HCT116 (cell line): Measurements from ENCODE around the gene MAP3K9. TPM values are rescaled to one million over a fixed set of nuclear protein-coding genes. Genes with fewer than 3 reads are reported as not detected.

ENCODE experiments used
- ATAC-seq: fragments of 200-7000 bp; cut with Tn5 transposase; 2 replicates; pipeline ENCODE4 v1.9.1; 2020; ENCODE audit warnings: mild to moderate bottlenecking, moderate library complexity
- BruUV-seq: library from RNA; stranded (reverse); fragments of 400-500 nt; replicated peaks from 2 replicates; lab custom pipeline; 2021; lab: Mats Ljungman, UMichigan
- CTCF ChIA-PET: fragments of 300-600 bp; sonication (Branson Sonifier 250); formaldehyde crosslinking; loops from one replicate; lab custom pipeline; 2021; ENCODE audit warnings: antibody characterized with exemption; lab: Charles Lee
- POLR2A ChIA-PET: fragments of 300-600, 350-600 bp; sonication (Branson Sonifier 250); formaldehyde crosslinking; loops from one replicate; lab custom pipeline; 2021; ENCODE audit warnings: antibody characterized with exemption; lab: Charles Lee
- RAD21 ChIA-PET, 2 experiments: fragments of 300-600 bp; sonication (Branson Sonifier 250); formaldehyde crosslinking; loops; one replicate each; lab custom pipeline; 2023; ENCODE audit warnings: low total read pairs in 2 of 2; ENCODE audit not compliant: uncharacterized antibody in 2 of 2, unreplicated experiment in 2 of 2, low non-redundant PET in 1 of 2; lab: Charles Lee
- DNase-seq: peaks from one replicate; pipeline ENCODE4 v3.0.0-alpha.2; 2010; ENCODE audit warnings: low read depth, low spot score
- H2AFZ ChIP-seq: fragments of 200-600 bp; shearing (Covaris generic), sonication (generic); 2 replicates; pipeline ENCODE4 v1.6.1; 2017; ENCODE audit warnings: low read depth, mixed run types, mixed read lengths, antibody characterized with exemption, low read length; ENCODE audit not compliant: poor library complexity, severe bottlenecking
- H3K27ac ChIP-seq: 2 replicates; pipeline ENCODE4 v1.5.1; 2012; ENCODE audit warnings: low read depth, low read length
- H3K27me3 ChIP-seq: fragments of 200-600 bp; sonication (generic); 2 replicates; pipeline ENCODE4 v1.6.1; 2016; ENCODE audit warnings: mixed run types, low read length, mixed read lengths; ENCODE audit not compliant: insufficient read depth
- H3K36me3 ChIP-seq, 2 experiments: fragments of 200-500 bp in 1 of 2; fragments of 200-600 bp in 1 of 2; sonication (Bioruptor generic) in 1 of 2; sonication (generic) in 1 of 2; 2 replicates each; pipeline versions ENCODE4 v1.5.1 to v1.6.1; 2014 to 2016; ENCODE audit warnings: low read length in 2 of 2, inconsistent platforms in 1 of 2, mixed read lengths in 1 of 2, mixed run types in 1 of 2; ENCODE audit not compliant: insufficient read depth in 2 of 2, control insufficient read depth in 1 of 2
- H3K4me1 ChIP-seq, 2 experiments: fragments of 200-600 bp in 1 of 2; sonication (generic) in 1 of 2; 2 replicates each; pipeline versions ENCODE4 v1.5.1 to v1.6.1; 2012 to 2017; ENCODE audit warnings: low read length in 2 of 2, inconsistent platforms in 1 of 2, mild to moderate bottlenecking in 1 of 2, mixed read lengths in 1 of 2, mixed run types in 1 of 2, moderate library complexity in 1 of 2; ENCODE audit not compliant: insufficient read depth in 2 of 2, control insufficient read depth in 1 of 2
- H3K4me2 ChIP-seq: fragments of 200-600 bp; sonication (generic); 2 replicates; pipeline ENCODE4 v1.6.1; 2017; ENCODE audit warnings: mixed run types, low read length, mixed read lengths
- H3K4me3 ChIP-seq, 2 experiments: fragments of 200-600 bp in 1 of 2; sonication (generic) in 1 of 2; replicated peaks in 1 of 2; 2 replicates each; pipeline ENCODE4 v1.5.1; 2011 to 2016; ENCODE audit warnings: low read length in 2 of 2, control low read depth in 1 of 2, low read depth in 1 of 2, mild to moderate bottlenecking in 1 of 2, mixed read lengths in 1 of 2, mixed run types in 1 of 2
- H3K79me2 ChIP-seq: fragments of 200-600 bp; sonication (generic); 2 replicates; pipeline ENCODE4 v1.6.1; 2017; ENCODE audit warnings: mild to moderate bottlenecking, mixed run types, low read length, moderate library complexity, mixed read lengths; ENCODE audit not compliant: insufficient read depth
- H3K9ac ChIP-seq: fragments of 200-600 bp; sonication (generic); 2 replicates; pipeline ENCODE4 v1.6.1; 2016; ENCODE audit warnings: low read length, mixed read lengths
- H3K9me2 ChIP-seq: fragments of 200-600 bp; sonication (generic), shearing (Covaris generic); 2 replicates; pipeline ENCODE4 v1.6.1; 2017; ENCODE audit warnings: mixed run types, mild to moderate bottlenecking, moderate library complexity; ENCODE audit not compliant: insufficient read depth
- H3K9me3 ChIP-seq, 2 experiments: fragments of 200-500 bp in 1 of 2; fragments of 200-600 bp in 1 of 2; sonication (Bioruptor generic) in 1 of 2; sonication (generic) in 1 of 2; 2 replicates each; pipeline ENCODE4 v1.6.1; 2014 to 2017; ENCODE audit warnings: low read length in 2 of 2, mixed read lengths in 2 of 2, inconsistent platforms in 1 of 2, low read depth in 1 of 2, mild to moderate bottlenecking in 1 of 2, mixed run types in 1 of 2, moderate library complexity in 1 of 2; ENCODE audit not compliant: control insufficient read depth in 1 of 2, insufficient read depth in 1 of 2
- H4K20me1 ChIP-seq: fragments of 200-600 bp; sonication (generic), shearing (Covaris generic); 2 replicates; pipeline ENCODE4 v1.6.1; 2017; ENCODE audit warnings: mixed run types, mild to moderate bottlenecking, moderate library complexity; ENCODE audit not compliant: insufficient read depth
- ATF3 ChIP-seq: IDR thresholded peaks from 2 replicates; pipeline ENCODE4 v1.6.1; 2012
- CEBPB ChIP-seq: IDR thresholded peaks from 2 replicates; pipeline ENCODE4 v1.6.1; 2012; ENCODE audit warnings: low read depth
- EGR1 ChIP-seq: IDR thresholded peaks from 2 replicates; pipeline ENCODE4 v1.6.1; 2012; ENCODE audit warnings: low read depth
- EZH2phosphoT487 ChIP-seq: fragments of 200-600 bp; IDR thresholded peaks from 2 replicates; pipeline ENCODE4 v1.6.1; 2018; ENCODE audit warnings: antibody characterized with exemption, borderline replicate concordance
- FOSL1 ChIP-seq: IDR thresholded peaks from 2 replicates; pipeline ENCODE4 v1.6.1; 2012; ENCODE audit warnings: low read depth
- REST ChIP-seq: IDR thresholded peaks from 2 replicates; pipeline ENCODE4 v1.6.1; 2012; ENCODE audit warnings: low read depth
- SP1 ChIP-seq: IDR thresholded peaks from 2 replicates; pipeline ENCODE4 v1.6.1; 2012; ENCODE audit warnings: low read depth
- SRF ChIP-seq: IDR thresholded peaks from 2 replicates; pipeline ENCODE4 v1.6.1; 2012; ENCODE audit warnings: low read depth
- TCF7L2 ChIP-seq: IDR thresholded peaks from 2 replicates; pipeline ENCODE4 v1.7.0; 2011; ENCODE audit warnings: borderline replicate concordance, inconsistent platforms; ENCODE audit not compliant: insufficient read depth, insufficient read length; ENCODE audit errors: extremely low read depth
- ZFX ChIP-seq: fragments of 450-650 bp; IDR thresholded peaks from 2 replicates; pipeline ENCODE4 v1.6.1; 2017
- intact Hi-C: fragments of 100-400 bp; cut with micrococcal nuclease; formaldehyde crosslinking; loops from 2 replicates; pipeline ENCODE4 v1.10.0; 2022
- total RNA-seq: library from RNA; stranded (reverse); gene quantifications from one replicate; pipeline ENCODE4 v1.2.1, GENCODE V29; 2021; ENCODE audit not compliant: unreplicated experiment
- TF ChIP-seq, protein P1 (sequence below): IDR thresholded peaks from 2 replicates; pipeline ENCODE4 v1.6.1; 2012

MAP3K9 gene
- total RNA-seq, 1 experiment from 2014 or later = 11.7 TPM

DNA sequence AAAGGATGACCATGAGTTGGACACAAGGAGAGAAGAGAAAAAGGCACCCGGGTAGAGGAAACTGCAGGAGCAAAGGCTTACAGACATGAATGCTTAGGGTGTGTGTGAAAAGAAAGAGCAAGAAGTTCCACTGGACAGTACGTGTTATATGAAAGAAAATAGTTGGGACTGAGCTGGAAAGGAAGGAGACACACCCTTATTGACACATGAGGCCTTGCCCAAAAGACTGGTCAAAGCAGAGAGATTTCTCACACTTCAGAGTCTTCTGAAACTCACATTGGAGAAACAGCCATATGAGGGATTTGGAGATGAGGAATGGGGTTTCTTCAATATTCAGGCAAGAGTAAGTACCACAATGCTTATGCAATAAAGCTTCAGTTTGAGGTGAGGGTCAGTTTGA lies 111.6 kb downstream of the MAP3K9 start:
- Histone ChIP-seq H3K27ac (no peak overlapping the region), H3K4me2 (peak overlapping the region; percentile 32), H3K4me1 (peaks cover 4 to 19% of the 10 kb centered on the region in 2 experiments; a peak in 3 of 4 replicates), H3K9ac (no peak overlapping the region), H3K4me3 (no peak overlapping the region), H3K36me3 (no peaks in the 10 kb centered on the region), H3K79me2 (no peaks in the 10 kb centered on the region), H3K27me3 (no peaks in the 10 kb centered on the region), H4K20me1 (no peaks in the 10 kb centered on the region), H3K9me2 (no peaks in the 10 kb centered on the region), H2AFZ (peak overlapping the region; percentile 24), H3K9me3 (no peaks in the 10 kb centered on the region)
- ChIA-PET CTCF (interaction anchor here (0.9 kb wide), 1 partner anchor 16 kb away, joined by 4 read pairs; no protein-coding TSS in a partner anchor), RAD21 (no interaction called here), POLR2A (no interaction called here)
- DNase-seq (no peak), ATAC-seq (no peak)
- no TSS peak for BruUV-seq
- intact Hi-C loops = no loop called here
- TF ChIP-seq, protein P1, sequence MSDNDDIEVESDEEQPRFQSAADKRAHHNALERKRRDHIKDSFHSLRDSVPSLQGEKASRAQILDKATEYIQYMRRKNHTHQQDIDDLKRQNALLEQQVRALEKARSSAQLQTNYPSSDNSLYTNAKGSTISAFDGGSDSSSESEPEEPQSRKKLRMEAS = peak; percentile 49; the same call in 1 of the 2 replicates
- no peak for TF ChIP-seq CEBPB

- H4K20me1 ChIP-seq = no peaks in the 10 kb centered on the region
- H3K27ac ChIP-seq = no peak overlapping the region
- no peak overlapping the region for H3K9ac ChIP-seq
- TF ChIP-seq CEBPB (no peak), TCF7L2 (no peak), SP1 (no peak), EGR1 (no peak), FOSL1 (no peak), ATF3 (no peak), SRF (no peak), ZFX (no peak), REST (no peak), EZH2phosphoT487 (no peak)
- TF ChIP-seq, protein P1 = no peak
- TF ChIP-seq, all 23 proteins: peak for 0
- POLR2A ChIA-PET = no interaction called here
- Histone ChIP-seq H3K27me3 (no peaks in the 10 kb centered on the region), H3K9me3 (no peaks in the 10 kb centered on the region), H3K4me2 (no peak overlapping the region), H3K4me1 (peaks cover 4 to 19% of the 10 kb centered on the region in 2 experiments; a peak in 3 of 4 replicates), H3K79me2 (no peaks in the 10 kb centered on the region), H3K4me3 (no peak overlapping the region), H3K9me2 (no peaks in the 10 kb centered on the region), H2AFZ (no peak overlapping the region), H3K36me3 (no peaks in the 10 kb centered on the region)
- intact Hi-C loops = no loop called here
- no peak for DNase-seq
- CTCF ChIA-PET = no interaction called here
- no TSS peak for BruUV-seq
- RAD21 ChIA-PET = no interaction called here
- no peak for ATAC-seq
These were observed 113.3 kb downstream of the MAP3K9 start for GRCh38 chr14:70696026-70696425.
